GM23338 (cell line): ENCODE measurements around the gene LAYN.

Source experiments
- CREB1 ChIP-seq: fragments of 250-450 bp; sonication (Bioruptor Pico); IDR thresholded peaks from 2 replicates; pipeline ENCODE4 v1.5.0; 2020; ENCODE audit warnings: low read depth, mild to moderate bottlenecking, moderate library complexity
- EZH2 ChIP-seq: fragments of 200-600 bp; sonication (generic); IDR thresholded peaks from one replicate; pipeline ENCODE4 v1.8.0; 2017; ENCODE audit warnings: antibody characterized with exemption, mild to moderate bottlenecking, low read depth; ENCODE audit not compliant: unreplicated experiment
- EZH2phosphoT487 ChIP-seq: fragments of 200-600 bp; sonication (generic); IDR thresholded peaks from one replicate; pipeline ENCODE4 v1.8.1; 2018; ENCODE audit warnings: antibody characterized with exemption; ENCODE audit not compliant: unreplicated experiment
- JUNB ChIP-seq: IDR thresholded peaks from one replicate; pipeline ENCODE4 v1.6.1; 2016; ENCODE audit warnings: antibody characterized with exemption; ENCODE audit not compliant: unreplicated experiment
- NANOG ChIP-seq: IDR thresholded peaks from 2 replicates; pipeline ENCODE4 v1.6.1; 2016; ENCODE audit warnings: antibody characterized with exemption, borderline replicate concordance
- POLR2AphosphoS5 ChIP-seq: IDR thresholded peaks from 2 replicates; pipeline ENCODE4 v1.6.1; 2016; ENCODE audit warnings: antibody characterized with exemption, low read depth
- ZNF331 ChIP-seq: fragments of 250-450 bp; sonication (Bioruptor Pico); IDR thresholded peaks from 2 replicates; pipeline ENCODE4 v1.5.0; 2020; ENCODE audit warnings: low read depth, mild to moderate bottlenecking, moderate library complexity
- TF ChIP-seq, protein P1 (sequence below), 2 experiments: fragments of 200-600 bp in 1 of 2; sonication (generic) in 1 of 2; conservative IDR thresholded peaks; 2 replicates each; pipeline versions ENCODE4 v1.5.1 to v1.6.1; 2016 to 2017; ENCODE audit warnings: antibody characterized with exemption in 2 of 2, low read depth in 2 of 2, mild to moderate bottlenecking in 2 of 2, moderate library complexity in 1 of 2
- TF ChIP-seq, protein P2 (sequence below): IDR thresholded peaks from one replicate; pipeline ENCODE4 v1.6.1; 2018; ENCODE audit warnings: antibody characterized with exemption; ENCODE audit not compliant: unreplicated experiment
- TF ChIP-seq, protein P3 (sequence below): IDR thresholded peaks from 2 replicates; pipeline ENCODE4 v1.6.1; 2016; ENCODE audit warnings: antibody characterized with exemption
- TF ChIP-seq, protein P4 (sequence below): fragments of 250-450 bp; sonication (Bioruptor Pico); IDR thresholded peaks from 2 replicates; pipeline ENCODE4 v1.5.0; 2020; ENCODE audit warnings: mild to moderate bottlenecking, moderate library complexity

DNA sequence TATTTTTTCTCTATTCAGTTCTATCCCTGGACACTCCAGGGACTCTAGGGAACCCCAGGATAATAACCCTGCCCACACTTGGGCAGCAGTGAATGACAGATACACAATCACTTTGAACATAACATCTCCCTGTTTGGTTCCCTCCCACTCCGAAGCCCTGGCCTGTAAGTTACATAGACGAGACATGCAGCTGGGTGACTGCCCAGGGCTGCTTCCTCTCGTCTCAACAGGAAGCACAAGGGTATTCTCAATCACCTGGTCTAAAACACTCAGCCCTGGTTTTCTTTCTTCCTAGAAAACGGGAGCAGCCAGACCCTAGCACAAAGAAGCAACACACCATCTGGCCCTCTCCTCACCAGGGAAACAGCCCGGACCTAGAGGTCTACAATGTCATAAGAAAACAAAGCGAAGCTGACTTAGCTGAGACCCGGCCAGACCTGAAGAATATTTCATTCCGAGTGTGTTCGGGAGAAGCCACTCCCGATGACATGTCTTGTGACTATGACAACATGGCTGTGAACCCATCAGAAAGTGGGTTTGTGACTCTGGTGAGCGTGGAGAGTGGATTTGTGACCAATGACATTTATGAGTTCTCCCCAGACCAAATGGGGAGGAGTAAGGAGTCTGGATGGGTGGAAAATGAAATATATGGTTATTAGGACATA lies 19.4 kb downstream of the LAYN start:
- TF ChIP-seq POLR2AphosphoS5: no peak
- TF ChIP-seq, protein P1, sequence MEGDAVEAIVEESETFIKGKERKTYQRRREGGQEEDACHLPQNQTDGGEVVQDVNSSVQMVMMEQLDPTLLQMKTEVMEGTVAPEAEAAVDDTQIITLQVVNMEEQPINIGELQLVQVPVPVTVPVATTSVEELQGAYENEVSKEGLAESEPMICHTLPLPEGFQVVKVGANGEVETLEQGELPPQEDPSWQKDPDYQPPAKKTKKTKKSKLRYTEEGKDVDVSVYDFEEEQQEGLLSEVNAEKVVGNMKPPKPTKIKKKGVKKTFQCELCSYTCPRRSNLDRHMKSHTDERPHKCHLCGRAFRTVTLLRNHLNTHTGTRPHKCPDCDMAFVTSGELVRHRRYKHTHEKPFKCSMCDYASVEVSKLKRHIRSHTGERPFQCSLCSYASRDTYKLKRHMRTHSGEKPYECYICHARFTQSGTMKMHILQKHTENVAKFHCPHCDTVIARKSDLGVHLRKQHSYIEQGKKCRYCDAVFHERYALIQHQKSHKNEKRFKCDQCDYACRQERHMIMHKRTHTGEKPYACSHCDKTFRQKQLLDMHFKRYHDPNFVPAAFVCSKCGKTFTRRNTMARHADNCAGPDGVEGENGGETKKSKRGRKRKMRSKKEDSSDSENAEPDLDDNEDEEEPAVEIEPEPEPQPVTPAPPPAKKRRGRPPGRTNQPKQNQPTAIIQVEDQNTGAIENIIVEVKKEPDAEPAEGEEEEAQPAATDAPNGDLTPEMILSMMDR (conservative IDR thresholded peaks at IDR 0.05; ENCODE audit: low read depth in 2 of 2): no peak
- TF ChIP-seq EZH2phosphoT487: no peak
- TF ChIP-seq, protein P2, sequence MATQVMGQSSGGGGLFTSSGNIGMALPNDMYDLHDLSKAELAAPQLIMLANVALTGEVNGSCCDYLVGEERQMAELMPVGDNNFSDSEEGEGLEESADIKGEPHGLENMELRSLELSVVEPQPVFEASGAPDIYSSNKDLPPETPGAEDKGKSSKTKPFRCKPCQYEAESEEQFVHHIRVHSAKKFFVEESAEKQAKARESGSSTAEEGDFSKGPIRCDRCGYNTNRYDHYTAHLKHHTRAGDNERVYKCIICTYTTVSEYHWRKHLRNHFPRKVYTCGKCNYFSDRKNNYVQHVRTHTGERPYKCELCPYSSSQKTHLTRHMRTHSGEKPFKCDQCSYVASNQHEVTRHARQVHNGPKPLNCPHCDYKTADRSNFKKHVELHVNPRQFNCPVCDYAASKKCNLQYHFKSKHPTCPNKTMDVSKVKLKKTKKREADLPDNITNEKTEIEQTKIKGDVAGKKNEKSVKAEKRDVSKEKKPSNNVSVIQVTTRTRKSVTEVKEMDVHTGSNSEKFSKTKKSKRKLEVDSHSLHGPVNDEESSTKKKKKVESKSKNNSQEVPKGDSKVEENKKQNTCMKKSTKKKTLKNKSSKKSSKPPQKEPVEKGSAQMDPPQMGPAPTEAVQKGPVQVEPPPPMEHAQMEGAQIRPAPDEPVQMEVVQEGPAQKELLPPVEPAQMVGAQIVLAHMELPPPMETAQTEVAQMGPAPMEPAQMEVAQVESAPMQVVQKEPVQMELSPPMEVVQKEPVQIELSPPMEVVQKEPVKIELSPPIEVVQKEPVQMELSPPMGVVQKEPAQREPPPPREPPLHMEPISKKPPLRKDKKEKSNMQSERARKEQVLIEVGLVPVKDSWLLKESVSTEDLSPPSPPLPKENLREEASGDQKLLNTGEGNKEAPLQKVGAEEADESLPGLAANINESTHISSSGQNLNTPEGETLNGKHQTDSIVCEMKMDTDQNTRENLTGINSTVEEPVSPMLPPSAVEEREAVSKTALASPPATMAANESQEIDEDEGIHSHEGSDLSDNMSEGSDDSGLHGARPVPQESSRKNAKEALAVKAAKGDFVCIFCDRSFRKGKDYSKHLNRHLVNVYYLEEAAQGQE: no peak
- TF ChIP-seq EZH2: no peak
- TF ChIP-seq, protein P3, sequence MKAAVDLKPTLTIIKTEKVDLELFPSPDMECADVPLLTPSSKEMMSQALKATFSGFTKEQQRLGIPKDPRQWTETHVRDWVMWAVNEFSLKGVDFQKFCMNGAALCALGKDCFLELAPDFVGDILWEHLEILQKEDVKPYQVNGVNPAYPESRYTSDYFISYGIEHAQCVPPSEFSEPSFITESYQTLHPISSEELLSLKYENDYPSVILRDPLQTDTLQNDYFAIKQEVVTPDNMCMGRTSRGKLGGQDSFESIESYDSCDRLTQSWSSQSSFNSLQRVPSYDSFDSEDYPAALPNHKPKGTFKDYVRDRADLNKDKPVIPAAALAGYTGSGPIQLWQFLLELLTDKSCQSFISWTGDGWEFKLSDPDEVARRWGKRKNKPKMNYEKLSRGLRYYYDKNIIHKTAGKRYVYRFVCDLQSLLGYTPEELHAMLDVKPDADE: no peak
- no peak for TF ChIP-seq JUNB
- TF ChIP-seq, protein P4, sequence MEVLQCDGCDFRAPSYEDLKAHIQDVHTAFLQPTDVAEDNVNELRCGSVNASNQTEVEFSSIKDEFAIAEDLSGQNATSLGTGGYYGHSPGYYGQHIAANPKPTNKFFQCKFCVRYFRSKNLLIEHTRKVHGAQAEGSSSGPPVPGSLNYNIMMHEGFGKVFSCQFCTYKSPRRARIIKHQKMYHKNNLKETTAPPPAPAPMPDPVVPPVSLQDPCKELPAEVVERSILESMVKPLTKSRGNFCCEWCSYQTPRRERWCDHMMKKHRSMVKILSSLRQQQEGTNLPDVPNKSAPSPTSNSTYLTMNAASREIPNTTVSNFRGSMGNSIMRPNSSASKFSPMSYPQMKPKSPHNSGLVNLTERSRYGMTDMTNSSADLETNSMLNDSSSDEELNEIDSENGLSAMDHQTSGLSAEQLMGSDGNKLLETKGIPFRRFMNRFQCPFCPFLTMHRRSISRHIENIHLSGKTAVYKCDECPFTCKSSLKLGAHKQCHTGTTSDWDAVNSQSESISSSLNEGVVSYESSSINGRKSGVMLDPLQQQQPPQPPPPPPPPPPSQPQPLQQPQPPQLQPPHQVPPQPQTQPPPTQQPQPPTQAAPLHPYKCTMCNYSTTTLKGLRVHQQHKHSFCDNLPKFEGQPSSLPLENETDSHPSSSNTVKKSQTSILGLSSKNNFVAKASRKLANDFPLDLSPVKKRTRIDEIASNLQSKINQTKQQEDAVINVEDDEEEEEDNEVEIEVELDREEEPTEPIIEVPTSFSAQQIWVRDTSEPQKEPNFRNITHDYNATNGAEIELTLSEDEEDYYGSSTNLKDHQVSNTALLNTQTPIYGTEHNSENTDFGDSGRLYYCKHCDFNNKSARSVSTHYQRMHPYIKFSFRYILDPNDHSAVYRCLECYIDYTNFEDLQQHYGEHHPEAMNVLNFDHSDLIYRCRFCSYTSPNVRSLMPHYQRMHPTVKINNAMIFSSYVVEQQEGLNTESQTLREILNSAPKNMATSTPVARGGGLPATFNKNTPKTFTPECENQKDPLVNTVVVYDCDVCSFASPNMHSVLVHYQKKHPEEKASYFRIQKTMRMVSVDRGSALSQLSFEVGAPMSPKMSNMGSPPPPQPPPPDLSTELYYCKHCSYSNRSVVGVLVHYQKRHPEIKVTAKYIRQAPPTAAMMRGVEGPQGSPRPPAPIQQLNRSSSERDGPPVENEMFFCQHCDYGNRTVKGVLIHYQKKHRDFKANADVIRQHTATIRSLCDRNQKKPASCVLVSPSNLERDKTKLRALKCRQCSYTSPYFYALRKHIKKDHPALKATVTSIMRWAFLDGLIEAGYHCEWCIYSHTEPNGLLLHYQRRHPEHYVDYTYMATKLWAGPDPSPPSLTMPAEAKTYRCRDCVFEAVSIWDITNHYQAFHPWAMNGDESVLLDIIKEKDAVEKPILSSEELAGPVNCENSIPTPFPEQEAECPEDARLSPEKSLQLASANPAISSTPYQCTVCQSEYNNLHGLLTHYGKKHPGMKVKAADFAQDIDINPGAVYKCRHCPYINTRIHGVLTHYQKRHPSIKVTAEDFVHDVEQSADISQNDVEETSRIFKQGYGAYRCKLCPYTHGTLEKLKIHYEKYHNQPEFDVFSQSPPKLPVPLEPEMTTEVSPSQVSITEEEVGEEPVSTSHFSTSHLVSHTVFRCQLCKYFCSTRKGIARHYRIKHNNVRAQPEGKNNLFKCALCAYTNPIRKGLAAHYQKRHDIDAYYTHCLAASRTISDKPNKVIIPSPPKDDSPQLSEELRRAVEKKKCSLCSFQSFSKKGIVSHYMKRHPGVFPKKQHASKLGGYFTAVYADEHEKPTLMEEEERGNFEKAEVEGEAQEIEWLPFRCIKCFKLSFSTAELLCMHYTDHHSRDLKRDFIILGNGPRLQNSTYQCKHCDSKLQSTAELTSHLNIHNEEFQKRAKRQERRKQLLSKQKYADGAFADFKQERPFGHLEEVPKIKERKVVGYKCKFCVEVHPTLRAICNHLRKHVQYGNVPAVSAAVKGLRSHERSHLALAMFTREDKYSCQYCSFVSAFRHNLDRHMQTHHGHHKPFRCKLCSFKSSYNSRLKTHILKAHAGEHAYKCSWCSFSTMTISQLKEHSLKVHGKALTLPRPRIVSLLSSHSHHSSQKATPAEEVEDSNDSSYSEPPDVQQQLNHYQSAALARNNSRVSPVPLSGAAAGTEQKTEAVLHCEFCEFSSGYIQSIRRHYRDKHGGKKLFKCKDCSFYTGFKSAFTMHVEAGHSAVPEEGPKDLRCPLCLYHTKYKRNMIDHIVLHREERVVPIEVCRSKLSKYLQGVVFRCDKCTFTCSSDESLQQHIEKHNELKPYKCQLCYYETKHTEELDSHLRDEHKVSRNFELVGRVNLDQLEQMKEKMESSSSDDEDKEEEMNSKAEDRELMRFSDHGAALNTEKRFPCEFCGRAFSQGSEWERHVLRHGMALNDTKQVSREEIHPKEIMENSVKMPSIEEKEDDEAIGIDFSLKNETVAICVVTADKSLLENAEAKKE (CRISPR knock-in tag): no peak
- TF ChIP-seq CREB1 (CRISPR knock-in tag): no peak
- TF ChIP-seq ZNF331 (CRISPR knock-in tag): no peak
- no peak for TF ChIP-seq NANOG
